GM23338 (cell line): ENCODE measurements around the gene USP6NL. TPM values are rescaled to one million over a fixed set of nuclear protein-coding genes. Genes with fewer than 3 reads are reported as not detected.

Source experiments
- ATAC-seq: fragments of 200-7000 bp; cut with Tn5 transposase; 3 replicates; pipeline ENCODE4 v1.9.1; 2020
- DNase-seq: peaks from one replicate; pipeline ENCODE4 v3.0.0-alpha.2; 2015; ENCODE audit warnings: low spot score
- H2AFZ ChIP-seq: fragments of 200-600 bp; sonication (generic); 2 replicates; pipeline ENCODE4 v1.8.0; 2016; ENCODE audit warnings: antibody characterized with exemption, mild to moderate bottlenecking, moderate library complexity
- H3F3A ChIP-seq: fragments of 200-600 bp; sonication (generic); replicated peaks from 2 replicates; pipeline ENCODE4 v1.8.0; 2017; ENCODE audit warnings: antibody characterized with exemption, mixed run types, low read depth
- H3K27ac ChIP-seq: fragments of 200-600 bp; sonication (generic); 2 replicates; pipeline ENCODE4 v1.6.1; 2016; ENCODE audit warnings: low read depth
- H3K27me3 ChIP-seq: fragments of 200-600 bp; sonication (generic); 2 replicates; pipeline ENCODE4 v1.8.0; 2016; ENCODE audit warnings: mild to moderate bottlenecking, mixed run types, moderate library complexity; ENCODE audit not compliant: insufficient read depth
- H3K36me3 ChIP-seq: fragments of 200-600 bp; sonication (generic); 2 replicates; pipeline ENCODE4 v1.8.0; 2016; ENCODE audit warnings: mild to moderate bottlenecking; ENCODE audit not compliant: insufficient read depth
- H3K4me1 ChIP-seq: fragments of 200-600 bp; sonication (generic); 2 replicates; pipeline ENCODE4 v1.8.0; 2016; ENCODE audit warnings: mild to moderate bottlenecking, moderate library complexity; ENCODE audit not compliant: insufficient read depth
- H3K4me2 ChIP-seq: fragments of 200-600 bp; sonication (generic); 2 replicates; pipeline ENCODE4 v1.7.1; 2017; ENCODE audit warnings: mixed run types
- H3K4me3 ChIP-seq: fragments of 200-600 bp; sonication (generic); 2 replicates; pipeline ENCODE4 v1.6.1; 2016; ENCODE audit warnings: mixed run types
- H3K79me2 ChIP-seq: fragments of 200-600 bp; sonication (generic); replicated peaks from 2 replicates; pipeline ENCODE4 v1.8.0; 2017; ENCODE audit warnings: mild to moderate bottlenecking; ENCODE audit not compliant: insufficient read depth
- H3K9me2 ChIP-seq: fragments of 200-600 bp; sonication (generic); 2 replicates; pipeline ENCODE4 v1.8.0; 2017; ENCODE audit not compliant: insufficient read depth
- H4K20me1 ChIP-seq: fragments of 200-600 bp; sonication (generic); replicated peaks from 2 replicates; pipeline ENCODE4 v1.8.0; 2017; ENCODE audit warnings: mild to moderate bottlenecking; ENCODE audit not compliant: insufficient read depth
- H3K27ac Mint-ChIP-seq: 2 replicates; pipeline ENCODE4 v1.8.0; 2020; ENCODE audit warnings: inconsistent platforms, mild to moderate bottlenecking, moderate library complexity, mixed read lengths
- H3K27me3 Mint-ChIP-seq: 3 replicates; pipeline ENCODE4 v1.8.0; 2022; ENCODE audit warnings: low read depth, mild to moderate bottlenecking, moderate library complexity, mixed read lengths, inconsistent platforms; ENCODE audit not compliant: insufficient read depth, poor library complexity
- H3K36me3 Mint-ChIP-seq: 3 replicates; pipeline ENCODE4 v1.8.0; 2021; ENCODE audit warnings: low read depth, mild to moderate bottlenecking, inconsistent platforms, moderate library complexity, mixed read lengths
- H3K4me1 Mint-ChIP-seq: 3 replicates; pipeline ENCODE4 v1.8.0; 2020; ENCODE audit warnings: mild to moderate bottlenecking, inconsistent platforms, mixed read lengths
- H3K4me3 Mint-ChIP-seq: 3 replicates; pipeline ENCODE4 v1.8.0; 2021; ENCODE audit warnings: moderate library complexity, mild to moderate bottlenecking, inconsistent platforms, mixed read lengths
- H3K9me3 Mint-ChIP-seq: 3 replicates; pipeline ENCODE4 v1.8.0; 2020; ENCODE audit warnings: moderate library complexity, mild to moderate bottlenecking, inconsistent platforms, mixed read lengths
- CTCF ChIP-seq, 2 experiments: fragments of 200-600 bp in 1 of 2; sonication (generic) in 1 of 2; conservative IDR thresholded peaks; 2 replicates each; pipeline versions ENCODE4 v1.5.1 to v1.6.1; 2016 to 2017; ENCODE audit warnings: antibody characterized with exemption in 2 of 2, low read depth in 2 of 2, mild to moderate bottlenecking in 2 of 2, moderate library complexity in 1 of 2
- POLR2AphosphoS5 ChIP-seq: IDR thresholded peaks from 2 replicates; pipeline ENCODE4 v1.6.1; 2016; ENCODE audit warnings: antibody characterized with exemption, low read depth
- ZNF114 ChIP-seq: fragments of 250-450 bp; sonication (Bioruptor Pico); IDR thresholded peaks from 2 replicates; pipeline ENCODE4 v1.5.0; 2020; ENCODE audit warnings: mild to moderate bottlenecking, moderate library complexity
- ZNF331 ChIP-seq: fragments of 250-450 bp; sonication (Bioruptor Pico); IDR thresholded peaks from 2 replicates; pipeline ENCODE4 v1.5.0; 2020; ENCODE audit warnings: low read depth, mild to moderate bottlenecking, moderate library complexity
- ZNF462 ChIP-seq: fragments of 250-450 bp; sonication (Bioruptor Pico); IDR thresholded peaks from 2 replicates; pipeline ENCODE4 v1.5.0; 2020; ENCODE audit warnings: mild to moderate bottlenecking, moderate library complexity
- polyA plus RNA-seq: library from polyadenylated mRNA; unstranded; fragments of >200 nt; fragmentation: Nextera tagmentation; extraction: Ambion mirVana; gene quantifications from 2 replicates; pipeline ENCODE4 v1.2.1, GENCODE V29; 2016
- total RNA-seq: library from RNA; depleted of rRNA; stranded (reverse); fragments of >200 nt; shearing (Covaris generic); gene quantifications from 2 replicates; pipeline ENCODE4 v1.2.3, GENCODE V29; 2014

Gene USP6NL
- total and polyA plus RNA-seq, 2 experiments from 2014 or later: 8.1 to 29.7 TPM

- TF ChIP-seq ZNF462 (CRISPR knock-in tag) (no peak), CTCF (conservative IDR thresholded peaks at IDR 0.05; ENCODE audit: low read depth in 2 of 2) (no peak)
Measured at GRCh38 chr10:11605807-11606408, 5.5 kb downstream of the USP6NL start (continued).

- peaks cover 50% of the 10 kb centered on the region for H4K20me1 ChIP-seq
- no peaks in the 10 kb centered on the region for H3K27me3 ChIP-seq
- H3K4me2 ChIP-seq: no peak overlapping the region
- Mint-ChIP-seq H3K9me3 (no peaks in the 10 kb centered on the region; the same call in 2 of the 3 replicates), H3K4me1 (peaks cover 59% of the 10 kb centered on the region), H3K4me3 (no peak overlapping the region), H3K27me3 (peaks cover 1% of the 10 kb centered on the region), H3K36me3 (0 out of 3 replicates have a peak, but pooled peaks cover 2% of the 10 kb centered on the region), H3K27ac (no peak overlapping the region)
- ATAC-seq (no peak), DNase-seq (no peak)
- H2AFZ ChIP-seq: no peak overlapping the region
- H3K9me2 ChIP-seq: no peaks in the 10 kb centered on the region
- no peak overlapping the region for H3K4me3 ChIP-seq
- no peak overlapping the region for H3K27ac ChIP-seq
- H3K36me3 ChIP-seq: no peaks in the 10 kb centered on the region
- H3K4me1 ChIP-seq: peaks cover 60% of the 10 kb centered on the region
- H3F3A ChIP-seq: no peaks in the 10 kb centered on the region
- H3K79me2 ChIP-seq: peaks cover 100% of the 10 kb centered on the region
- TF ChIP-seq ZNF114 (CRISPR knock-in tag) (no peak), POLR2AphosphoS5 (no peak), ZNF462 (CRISPR knock-in tag) (no peak), ZNF331 (CRISPR knock-in tag) (no peak)
Measured at GRCh38 chr10:11604865-11605650, 6.4 kb downstream of the USP6NL start.
